GM19023 (cell line): ENCODE data around the gene ILF3.

Experiments used
- ATAC-seq: cut with Tn5 transposase; IDR thresholded peaks from one replicate; pipeline ENCODE4 v1.9.1; 2021; ENCODE audit warnings: mild to moderate bottlenecking, moderate library complexity; ENCODE audit not compliant: unreplicated experiment

The ILF3 gene

GRCh38 chr19:10694706-10695307 is 40.7 kb downstream of the ILF3 start:
- no peak for ATAC-seq

- ATAC-seq: peak; percentile 71
Measured at GRCh38 chr19:10695401-10696398, 41.6 kb downstream of the ILF3 start.

- no peak for ATAC-seq
Measured at GRCh38 chr19:10699650-10700335, 45.6 kb downstream of the ILF3 start.

GRCh38 chr19:10701955-10702525 is 47.9 kb downstream of the ILF3 start:
- peak; percentile 33 for ATAC-seq

- no peak for ATAC-seq
Measured at GRCh38 chr19:10706990-10707389, 52.8 kb downstream of the ILF3 start.

- no peak for ATAC-seq
Measured at GRCh38 chr19:10707440-10707839, 53.3 kb downstream of the ILF3 start.

- ATAC-seq: no peak
Measured at GRCh38 chr19:10708291-10708690, 54.1 kb downstream of the ILF3 start.

GRCh38 chr19:10712045-10712444 is 57.9 kb downstream of the ILF3 start:
- ATAC-seq: no peak

GRCh38 chr19:10712754-10713153 is 58.6 kb downstream of the ILF3 start:
- ATAC-seq: no peak

- ATAC-seq: no peak
Measured at GRCh38 chr19:10713317-10713716, 59.2 kb downstream of the ILF3 start.

GRCh38 chr19:10717054-10717355 is 62.9 kb downstream of the ILF3 start:
- ATAC-seq: no peak

GRCh38 chr19:10717356-10718204 is 63.4 kb downstream of the ILF3 start, which contains the start of gene DNM2:
TSS of gene DNM2 (plus strand) at chr19:10718079. CDS start at chr19:10718243, 164 bp downstream.
- ATAC-seq: peak; percentile 87

GRCh38 chr19:10718205-10719196 is 64.4 kb downstream of the ILF3 start:
- peak; percentile 19 for ATAC-seq

GRCh38 chr19:10719466-10719961 is 65.4 kb downstream of the ILF3 start:
- ATAC-seq: no peak

- no peak for ATAC-seq
Measured at GRCh38 chr19:10720607-10721125, 66.5 kb downstream of the ILF3 start.

- ATAC-seq: no peak
Measured at GRCh38 chr19:10723591-10723990, 69.4 kb downstream of the ILF3 start.

- no peak for ATAC-seq
Measured at GRCh38 chr19:10724573-10725071, 70.5 kb downstream of the ILF3 start.

- ATAC-seq: no peak
Measured at GRCh38 chr19:10725415-10725814, 71.3 kb downstream of the ILF3 start.
